HG02798 (cell line): Measurements from ENCODE around the gene TBRG1.
"Not testable (repeated sequence)": the region's sequence is repeated elsewhere in the genome, so short reads cannot be mapped to it uniquely, and the experiment has no call there.

Source experiments
- ATAC-seq: cut with Tn5 transposase; IDR thresholded peaks from one replicate; pipeline ENCODE4 v1.9.1; 2021; ENCODE audit warnings: mild to moderate bottlenecking; ENCODE audit not compliant: unreplicated experiment, poor library complexity

Gene TBRG1, protein sequence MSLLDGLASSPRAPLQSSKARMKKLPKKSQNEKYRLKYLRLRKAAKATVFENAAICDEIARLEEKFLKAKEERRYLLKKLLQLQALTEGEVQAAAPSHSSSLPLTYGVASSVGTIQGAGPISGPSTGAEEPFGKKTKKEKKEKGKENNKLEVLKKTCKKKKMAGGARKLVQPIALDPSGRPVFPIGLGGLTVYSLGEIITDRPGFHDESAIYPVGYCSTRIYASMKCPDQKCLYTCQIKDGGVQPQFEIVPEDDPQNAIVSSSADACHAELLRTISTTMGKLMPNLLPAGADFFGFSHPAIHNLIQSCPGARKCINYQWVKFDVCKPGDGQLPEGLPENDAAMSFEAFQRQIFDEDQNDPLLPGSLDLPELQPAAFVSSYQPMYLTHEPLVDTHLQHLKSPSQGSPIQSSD

DNA sequence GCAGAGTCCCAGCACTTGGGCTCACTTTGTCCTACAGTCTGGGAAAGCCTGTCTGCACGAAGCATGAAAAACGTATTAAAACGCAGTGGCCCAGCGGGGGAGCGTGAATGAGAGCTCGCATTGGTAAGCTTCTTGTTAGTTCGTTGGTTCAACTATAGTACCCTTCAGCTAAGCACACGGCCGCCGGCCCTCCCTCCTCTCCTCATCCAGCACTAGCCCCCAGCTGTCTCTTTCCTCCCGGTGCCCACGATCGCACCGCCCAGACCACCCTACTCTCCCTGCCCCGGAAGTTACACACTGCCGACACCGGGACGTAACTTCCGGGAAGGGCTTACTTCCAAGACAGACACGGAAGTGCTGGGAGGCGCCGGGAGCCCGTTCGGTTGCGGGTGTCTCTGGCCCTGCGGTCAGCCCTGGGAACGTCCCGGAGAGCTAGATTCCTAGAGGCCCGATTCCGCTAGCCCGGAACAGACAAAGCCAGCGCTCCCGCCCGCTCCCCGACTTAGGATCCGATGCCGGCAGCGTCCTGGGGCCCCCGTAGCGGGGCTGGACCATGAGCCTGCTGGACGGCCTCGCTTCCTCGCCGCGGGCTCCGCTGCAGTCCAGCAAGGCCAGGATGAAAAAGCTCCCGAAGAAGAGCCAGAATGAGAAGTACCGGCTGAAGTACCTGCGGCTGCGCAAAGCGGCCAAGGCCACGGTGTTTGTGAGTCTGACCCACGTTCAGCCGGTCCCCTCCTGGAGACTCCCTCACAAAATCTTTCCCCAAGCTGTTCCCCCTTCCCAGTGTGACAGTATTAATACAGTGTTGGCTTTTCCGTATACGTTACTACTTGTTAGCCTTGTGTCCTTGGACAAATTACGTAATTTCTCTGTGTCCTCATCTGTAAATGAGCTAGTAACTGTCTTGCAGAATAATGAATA, at the start of gene TBRG1:
Gene TBRG1 (plus strand): TSS at position 334 of the 921 bp plus-strand sequence. CDS start 220 bp downstream, at position 554.
- peak; percentile 99 for ATAC-seq

DNA sequence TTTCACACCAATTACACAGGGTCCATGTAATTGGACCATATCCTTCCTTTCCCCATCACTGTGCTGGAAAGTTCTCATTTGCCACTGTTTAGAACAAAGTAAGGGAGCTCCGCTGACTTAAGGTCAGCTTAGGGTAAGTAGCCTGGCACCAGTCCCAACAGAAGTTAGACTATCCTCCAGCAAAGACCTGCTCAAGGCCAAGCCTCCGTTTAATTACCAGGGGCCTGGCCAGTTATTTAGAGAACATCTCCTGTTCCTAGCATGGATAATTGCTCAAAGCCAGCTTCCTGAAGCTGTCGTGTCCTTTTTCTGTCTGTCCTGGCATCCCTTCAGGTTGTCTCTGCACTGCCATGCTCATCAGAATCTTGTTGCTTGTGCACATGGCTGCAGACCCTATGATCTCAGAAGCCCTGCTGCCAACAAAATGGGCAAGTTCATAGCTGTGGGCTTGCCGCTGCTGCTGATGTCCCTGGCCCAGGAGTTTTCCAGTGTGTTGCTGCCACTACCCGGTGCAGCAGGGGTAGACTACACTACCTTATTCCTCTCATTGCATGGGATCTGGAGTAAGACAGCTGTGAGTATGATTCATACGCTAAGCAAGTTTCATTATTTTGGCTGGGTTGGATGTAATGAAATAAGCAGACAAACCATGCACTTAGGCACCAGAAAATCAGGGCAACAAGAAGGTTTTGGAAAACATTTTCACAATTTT, 44.8 kb upstream of the TBRG1 start:
- no peak for ATAC-seq

DNA sequence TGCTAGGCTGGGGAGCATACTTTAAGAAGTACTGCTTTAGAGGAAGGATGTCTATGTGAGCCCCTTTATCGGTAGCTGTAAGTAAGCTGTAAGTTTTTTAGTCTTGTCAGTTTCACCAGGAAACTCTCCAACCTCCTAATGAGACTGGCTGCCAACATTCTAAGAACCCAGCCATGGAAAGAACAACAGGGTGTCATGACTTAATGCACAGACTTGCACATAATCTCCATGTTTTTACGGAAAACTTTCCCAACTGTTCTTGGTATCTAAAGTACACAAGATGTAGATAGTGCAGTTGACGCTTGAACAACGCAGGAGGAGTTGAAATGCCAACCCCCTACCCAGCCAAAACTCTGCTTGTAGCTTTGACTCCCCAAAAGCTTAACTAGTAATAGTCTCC, 43.9 kb upstream of the TBRG1 start:
- no peak for ATAC-seq

DNA sequence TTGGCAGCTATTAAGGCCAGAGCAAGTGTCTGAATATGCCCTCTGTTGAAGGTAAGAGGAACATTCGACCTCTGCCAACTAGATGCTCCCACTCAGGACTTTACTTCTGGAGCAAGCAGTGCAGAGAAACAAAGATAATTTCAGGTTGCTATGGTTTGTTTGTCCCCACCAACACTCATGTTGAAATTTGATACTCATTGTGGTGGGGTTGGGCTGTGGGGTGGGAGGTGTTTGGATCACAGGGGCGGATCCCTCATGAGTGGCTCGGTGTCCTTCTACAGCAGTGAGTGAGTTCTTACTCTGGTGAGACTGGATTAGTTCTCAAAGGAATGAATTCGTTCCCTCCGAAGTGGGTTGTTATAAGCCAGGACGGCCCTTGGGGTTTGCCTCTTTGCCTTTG, 40.8 kb upstream of the TBRG1 start:
- ATAC-seq, result no peak

DNA sequence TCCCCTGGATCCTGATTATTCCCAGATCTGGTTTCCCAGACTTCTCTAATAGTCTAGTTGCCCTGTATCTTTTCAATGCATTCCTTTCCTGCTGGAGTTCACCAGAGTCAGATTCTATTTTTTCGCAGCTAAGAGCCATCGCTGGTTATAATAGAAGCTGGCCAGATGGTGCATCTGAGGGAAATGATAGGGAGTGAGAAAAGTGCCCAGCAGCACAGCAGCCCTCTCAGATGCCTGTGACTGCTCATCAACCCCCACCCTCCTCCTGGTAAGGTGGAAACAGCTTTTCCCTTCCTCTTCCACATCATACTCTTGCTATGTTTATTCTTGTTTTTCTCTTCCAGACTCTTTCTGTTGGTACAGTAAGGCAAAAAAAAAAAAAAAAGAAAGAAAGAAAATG, 40.1 kb upstream of the TBRG1 start:
- no peak for ATAC-seq

DNA sequence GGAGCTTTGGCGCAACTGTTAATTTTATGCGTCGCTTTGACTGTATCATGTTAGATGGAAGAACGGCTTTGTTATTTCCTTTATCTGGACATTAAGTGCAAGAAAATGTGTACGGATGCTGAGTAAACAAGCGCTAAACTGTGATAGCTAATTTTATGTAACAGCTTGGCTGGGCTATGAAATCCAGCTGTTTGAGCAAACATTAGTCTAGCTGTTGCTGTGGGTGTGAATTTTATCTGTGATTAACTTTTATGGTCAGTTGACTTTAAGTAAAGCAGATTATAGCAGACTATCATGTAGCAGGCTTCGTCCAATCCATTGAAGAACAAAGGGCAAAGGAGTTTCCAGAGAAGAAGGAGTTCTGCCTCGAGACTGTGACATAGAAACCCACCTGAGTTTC, 38.9 kb upstream of the TBRG1 start:
- no peak for ATAC-seq

DNA sequence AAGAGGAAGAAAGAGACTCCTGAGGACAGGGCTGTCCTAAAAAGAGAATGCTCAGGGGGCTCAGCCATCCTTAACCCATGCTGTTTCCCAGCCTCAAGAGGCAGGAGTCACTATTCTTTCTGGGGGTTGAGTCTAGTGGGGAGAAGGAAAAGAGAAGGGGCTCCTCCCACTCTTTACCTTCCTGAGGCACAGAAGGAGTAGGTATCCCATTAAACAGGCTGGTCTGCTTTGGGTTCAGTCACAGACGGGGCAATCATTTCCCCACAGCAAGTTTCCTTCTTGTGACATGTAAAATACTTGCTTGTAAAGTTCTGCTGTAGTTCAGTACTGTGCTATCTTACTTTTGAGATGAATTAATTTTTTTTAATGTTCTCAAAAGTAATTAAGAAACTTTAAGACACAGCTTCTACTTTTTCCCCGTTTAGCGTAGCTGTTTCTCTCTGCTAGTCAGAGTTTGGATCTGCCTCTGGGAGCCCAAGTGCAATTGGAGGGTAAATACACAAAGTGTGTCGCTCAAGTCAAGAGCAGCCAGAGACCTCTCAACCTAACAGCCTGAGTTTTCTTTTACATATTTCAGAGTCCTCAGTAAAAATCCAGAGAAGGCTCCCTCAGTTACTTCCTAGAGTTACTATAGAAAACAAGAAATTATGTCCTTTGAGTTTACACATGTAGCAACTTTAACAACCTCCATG, 37.8 kb upstream of the TBRG1 start:
- ATAC-seq, result no peak

DNA sequence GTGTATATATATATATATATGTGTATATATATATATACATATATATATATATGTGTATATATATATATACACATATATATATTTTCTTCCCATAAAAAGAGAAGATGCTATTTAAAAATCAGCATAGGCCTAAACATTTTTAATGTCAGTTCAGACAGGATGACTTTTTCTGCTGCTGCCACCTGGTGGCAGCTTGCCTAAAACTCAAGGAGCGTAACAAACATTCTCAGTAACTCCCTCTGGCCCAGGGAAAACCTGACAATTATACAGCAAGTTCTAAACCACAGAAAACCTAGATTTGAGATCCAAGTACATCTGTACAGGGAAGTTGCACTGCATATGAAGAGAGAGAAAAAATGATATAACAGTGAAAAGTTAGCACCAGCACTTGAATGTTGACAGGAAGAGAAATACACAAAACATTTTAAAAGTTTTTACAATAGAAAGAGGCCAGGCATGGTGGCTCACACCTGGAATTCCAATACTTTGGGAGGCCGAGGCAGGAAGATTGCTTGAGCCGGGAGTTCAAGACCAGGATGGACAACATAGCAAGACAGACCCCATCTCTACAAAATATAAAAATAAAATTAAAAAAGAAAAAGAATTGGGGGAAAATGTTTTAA, 36.3 kb upstream of the TBRG1 start:
- ATAC-seq, result peak; percentile 63

DNA sequence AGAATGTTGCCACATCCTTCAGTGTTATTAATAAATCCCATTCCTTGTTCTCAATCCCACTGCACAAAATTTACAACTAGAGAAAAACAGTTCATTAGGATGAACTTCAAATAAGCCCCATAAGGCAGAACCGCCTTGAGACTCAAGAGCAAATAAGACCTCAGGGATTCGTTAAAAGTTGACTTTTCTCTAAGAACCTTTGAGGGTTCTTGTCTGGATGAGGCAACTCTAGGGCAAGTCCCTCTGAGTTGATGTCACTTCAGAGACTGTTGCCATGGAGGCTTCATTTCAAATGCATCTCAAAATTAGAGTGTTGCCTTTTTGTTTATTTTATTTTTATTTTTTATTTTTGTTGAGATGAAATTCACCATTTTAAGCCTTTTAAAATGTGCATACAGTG, 31.2 kb upstream of the TBRG1 start:
- no peak for ATAC-seq

DNA sequence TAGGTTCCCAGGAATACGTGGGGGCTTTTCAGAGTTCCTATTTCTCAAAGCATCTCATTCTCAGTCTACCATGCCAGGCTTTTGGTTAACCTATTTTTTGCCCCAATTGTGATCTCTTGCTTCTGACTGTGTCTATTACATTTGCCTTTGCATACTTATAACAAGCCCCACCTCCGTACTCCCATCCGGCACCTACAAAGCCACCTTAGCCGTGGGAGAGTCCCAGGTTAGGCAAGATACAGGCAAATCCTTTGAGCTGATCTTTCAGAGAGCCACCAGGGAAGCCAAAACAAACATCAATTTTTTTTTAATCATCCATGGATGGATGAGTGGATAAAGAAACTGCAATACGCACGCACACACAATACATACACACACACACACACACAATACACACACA, 30.0 kb upstream of the TBRG1 start:
- ATAC-seq, result no peak

DNA sequence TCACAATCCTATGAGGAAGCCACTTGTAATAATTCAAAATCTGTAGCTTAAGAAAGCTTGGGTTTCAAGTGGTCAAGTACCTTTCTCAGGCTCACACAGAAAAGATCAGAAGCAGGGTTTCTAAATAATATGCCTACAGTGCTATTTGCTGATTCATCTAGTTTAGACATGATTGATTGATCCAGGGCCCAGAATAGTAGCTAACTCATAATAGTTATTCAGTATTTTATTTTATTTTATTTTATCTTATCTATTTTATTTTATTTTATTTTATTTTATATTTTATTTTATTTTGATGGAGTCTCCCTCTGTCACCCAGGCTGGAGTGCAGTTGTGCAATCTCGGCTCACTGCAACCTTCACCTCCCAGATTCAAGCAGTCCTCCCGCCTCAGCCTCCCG, 27.4 kb upstream of the TBRG1 start:
- no peak for ATAC-seq

DNA sequence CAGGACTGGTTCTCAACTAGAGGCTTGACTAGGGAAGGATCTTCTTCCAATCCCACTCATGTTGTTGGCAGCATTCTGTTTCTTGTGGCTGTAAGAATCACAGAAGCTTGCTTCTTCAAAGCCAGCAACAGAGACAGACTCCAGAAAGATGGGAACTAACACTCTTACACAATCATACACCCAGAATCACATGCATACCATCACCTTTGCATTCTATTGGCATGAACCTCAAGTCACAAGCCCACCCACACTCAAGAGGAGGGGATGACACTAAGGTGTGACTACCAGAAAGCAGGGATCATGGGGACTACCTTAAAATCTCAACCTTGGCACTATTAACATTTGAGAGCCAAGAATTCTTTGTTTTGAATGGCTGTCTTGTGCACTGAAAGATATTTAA, 25.0 kb upstream of the TBRG1 start:
- no peak for ATAC-seq

DNA sequence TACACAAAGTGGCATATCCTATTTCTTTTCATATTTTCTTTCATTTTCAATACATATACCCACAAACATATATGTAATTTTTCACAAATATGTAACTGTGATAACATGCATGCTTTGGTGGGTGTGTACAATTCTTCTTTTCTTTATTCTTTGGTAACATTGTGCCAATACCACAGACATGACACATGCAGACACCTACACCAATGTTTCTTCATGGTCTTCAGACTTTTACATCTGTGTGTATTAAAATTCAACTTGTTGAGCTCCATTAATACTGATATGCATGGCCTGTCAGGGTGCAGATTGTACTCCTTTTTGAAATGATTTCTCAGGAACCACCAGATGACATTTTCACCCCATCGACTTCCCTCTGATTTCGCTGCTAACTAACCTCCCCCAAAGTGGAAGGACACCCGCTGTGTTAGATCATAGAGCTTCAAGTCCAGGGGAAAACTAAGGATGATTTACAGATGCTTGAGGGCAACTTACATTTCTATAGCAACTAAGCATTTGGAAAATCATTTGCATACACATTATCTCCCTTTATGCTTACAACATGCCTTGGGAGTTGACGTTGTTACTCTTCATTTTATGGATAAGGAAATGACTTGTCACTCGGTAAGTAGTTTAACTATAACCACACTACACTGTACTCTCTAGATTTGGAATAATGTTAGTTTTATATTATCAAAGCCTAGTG, 21.9 kb upstream of the TBRG1 start:
- ATAC-seq, result no peak

DNA sequence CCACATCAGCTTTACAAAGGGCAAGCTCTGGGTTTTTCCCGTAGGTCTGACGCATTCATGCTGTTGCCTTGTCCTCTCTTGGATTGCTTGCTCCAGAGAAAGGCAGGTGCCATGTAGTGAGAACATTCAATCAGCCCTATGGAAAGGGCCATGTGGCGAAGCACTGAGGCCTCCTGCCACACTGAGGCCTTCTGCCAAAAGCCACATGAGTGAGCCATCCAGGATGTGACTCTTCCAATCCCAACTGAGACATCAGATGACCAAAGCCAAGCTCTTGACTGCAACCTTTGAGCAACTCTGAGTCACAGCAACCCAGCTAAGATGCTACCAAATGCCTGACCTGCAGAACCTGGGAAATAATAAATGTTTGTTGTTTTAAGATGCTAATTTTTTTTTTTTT, 20.5 kb upstream of the TBRG1 start:
- no peak for ATAC-seq

DNA sequence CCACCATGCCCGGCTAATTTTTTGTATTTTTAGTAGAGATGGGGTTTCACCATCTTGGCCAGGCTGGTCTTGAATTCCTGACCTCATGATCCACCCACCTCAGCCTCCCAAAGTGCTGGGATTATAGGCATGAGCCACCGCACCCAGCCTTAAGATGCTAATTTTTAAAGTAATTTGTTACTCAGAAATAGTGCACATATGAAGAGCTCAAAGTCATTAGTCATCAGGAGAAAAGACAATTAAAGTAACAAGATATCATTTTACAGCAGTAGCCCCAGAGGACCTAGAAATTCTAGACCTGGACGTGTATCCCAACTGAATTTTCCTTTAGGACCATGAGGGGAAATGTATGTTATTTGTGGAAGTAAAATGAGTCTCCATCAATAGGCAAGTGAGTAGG, 19.9 kb upstream of the TBRG1 start:
- ATAC-seq, result not testable (repeated sequence)

DNA sequence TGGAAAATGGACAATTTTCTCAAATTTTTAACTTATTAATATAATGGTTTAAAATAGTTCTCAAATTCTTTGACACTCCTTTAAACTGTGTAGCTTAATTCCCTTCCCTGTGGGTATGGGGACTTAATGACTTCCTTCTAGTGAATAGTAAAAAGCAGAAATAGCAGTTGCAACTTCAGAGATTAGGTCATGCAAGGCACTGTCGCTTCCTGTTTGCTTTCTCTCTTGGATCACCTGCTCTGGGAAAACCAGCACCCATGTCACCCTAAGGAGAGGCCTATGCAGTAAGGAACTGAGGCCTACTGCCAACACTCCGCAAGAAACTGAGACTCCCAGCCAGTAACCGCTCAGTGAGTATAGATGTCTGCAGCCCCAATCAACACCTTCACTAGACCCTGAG, 16.9 kb upstream of the TBRG1 start:
- no peak for ATAC-seq

DNA sequence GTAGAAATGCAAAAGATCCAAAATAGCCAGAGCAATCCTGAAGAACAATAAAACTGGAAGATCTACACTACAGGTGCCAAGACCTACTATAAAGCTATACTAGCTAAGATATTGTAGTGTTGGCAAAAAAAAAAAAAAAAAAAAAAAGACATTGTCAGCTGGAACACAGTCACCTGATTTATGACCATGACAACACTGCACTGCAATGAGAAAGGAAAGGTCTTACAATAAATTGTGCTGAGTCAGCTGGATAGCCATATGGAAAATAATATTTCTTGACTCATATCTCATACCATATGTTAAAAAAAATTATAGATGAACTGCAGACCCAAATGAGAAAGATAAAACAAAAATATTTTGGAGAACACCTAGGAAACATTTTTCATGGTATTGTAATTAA, 14.5 kb upstream of the TBRG1 start:
- ATAC-seq, result no peak

DNA sequence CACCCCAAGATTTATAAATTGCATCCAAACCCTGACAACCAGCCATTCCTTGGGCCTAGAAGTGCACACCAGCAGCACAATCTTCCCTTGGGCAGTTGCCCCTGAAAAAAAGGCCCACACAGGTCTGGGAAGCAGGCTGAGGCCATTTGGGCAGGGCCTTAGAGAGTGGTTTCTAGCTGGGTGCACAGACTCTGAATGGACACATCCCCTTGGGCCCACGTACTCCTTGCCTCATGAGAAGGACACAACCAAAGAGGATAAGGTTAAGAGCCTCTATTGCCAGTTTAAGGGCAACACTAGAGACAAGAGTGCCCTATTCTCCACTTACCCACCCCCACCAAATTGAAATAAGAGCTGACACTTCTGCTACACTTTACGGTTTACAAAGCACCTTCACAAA, 12.4 kb upstream of the TBRG1 start:
- no peak for ATAC-seq

DNA sequence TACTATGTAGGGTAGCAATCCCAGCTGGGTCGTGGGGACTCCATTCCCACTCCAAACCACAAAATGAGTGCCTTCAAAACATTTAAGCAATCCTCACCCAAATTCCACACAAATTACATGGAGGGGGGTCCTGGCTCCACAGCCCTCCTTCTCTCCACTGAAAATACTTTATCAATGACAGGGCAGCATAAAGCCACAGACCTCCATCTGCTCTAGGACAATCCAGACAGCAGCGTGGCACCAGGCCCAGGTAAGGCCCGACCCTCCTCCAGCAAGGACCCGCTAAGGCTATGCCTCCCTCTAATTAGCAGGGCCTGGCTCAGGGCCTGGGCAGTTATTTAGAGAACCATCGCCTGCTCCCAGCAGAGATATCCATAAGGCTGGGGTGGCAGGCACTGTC, 11.6 kb upstream of the TBRG1 start, which contains the start of gene PANX3:
Gene PANX3 (plus strand): TSS at position 365 of the 400 bp plus-strand sequence. CDS start 129 bp downstream, outside the sequence.
- ATAC-seq, result no peak
